Adipocyte (in vitro differentiated cells): ENCODE measurements around the gene EHD3.

Experiments
- DNase-seq: peaks from one replicate; pipeline ENCODE4 v3.0.0-alpha.2; 2015; ENCODE audit warnings: low read depth
- H3K27me3 ChIP-seq: replicated peaks from 2 replicates; pipeline ENCODE4 v1.7.0; 2013; ENCODE audit warnings: mild to moderate bottlenecking, low read length, moderate library complexity; ENCODE audit not compliant: control insufficient read depth, insufficient read depth
- H3K36me3 ChIP-seq: 2 replicates; pipeline ENCODE4 v1.7.0; 2013; ENCODE audit warnings: low read length, mild to moderate bottlenecking, moderate library complexity; ENCODE audit not compliant: control insufficient read depth, insufficient read depth, severe bottlenecking
- H3K4me1 ChIP-seq: 2 replicates; pipeline ENCODE4 v1.7.0; 2013; ENCODE audit warnings: mild to moderate bottlenecking, low read length, moderate library complexity; ENCODE audit not compliant: control insufficient read depth, insufficient read depth
- H3K4me3 ChIP-seq: 2 replicates; pipeline ENCODE4 v1.7.0; 2013; ENCODE audit warnings: mild to moderate bottlenecking, low read length, moderate library complexity
- H3K9ac ChIP-seq: 2 replicates; pipeline ENCODE4 v1.7.0; 2013; ENCODE audit warnings: mild to moderate bottlenecking, low read length, moderate library complexity
- H3K9me3 ChIP-seq: 2 replicates; pipeline ENCODE4 v1.7.0; 2013; ENCODE audit warnings: mild to moderate bottlenecking, low read length, moderate library complexity; ENCODE audit not compliant: control insufficient read depth

Gene EHD3

DNA sequence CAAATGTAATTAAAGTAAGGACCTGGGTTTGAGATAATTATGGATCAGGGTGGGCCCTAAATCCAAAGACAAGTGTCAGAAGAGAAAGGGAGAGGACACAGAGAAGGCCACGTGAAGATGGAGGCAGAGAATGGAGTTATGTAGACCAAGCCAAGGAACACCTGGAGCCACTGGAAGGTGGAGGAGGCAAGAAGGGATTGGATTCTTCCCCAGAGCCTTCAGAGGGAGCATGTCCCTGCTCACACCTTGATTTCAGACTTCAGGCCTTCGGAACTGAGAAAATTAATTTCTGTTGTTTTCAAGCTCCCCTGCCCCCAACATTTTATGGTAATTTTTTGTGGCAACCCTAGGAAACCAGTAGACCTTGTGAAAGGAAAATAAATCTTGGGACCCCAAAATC lies 36.3 kb upstream of the EHD3 start:
- peaks cover 20% of the 10 kb centered on the region for H3K27me3 ChIP-seq
- H3K4me3 ChIP-seq = no peak overlapping the region
- no peaks in the 10 kb centered on the region for H3K4me1 ChIP-seq
- DNase-seq = no peak
- no peaks in the 10 kb centered on the region for H3K36me3 ChIP-seq
- H3K9ac ChIP-seq = no peak overlapping the region
- no peaks in the 10 kb centered on the region for H3K9me3 ChIP-seq

DNA sequence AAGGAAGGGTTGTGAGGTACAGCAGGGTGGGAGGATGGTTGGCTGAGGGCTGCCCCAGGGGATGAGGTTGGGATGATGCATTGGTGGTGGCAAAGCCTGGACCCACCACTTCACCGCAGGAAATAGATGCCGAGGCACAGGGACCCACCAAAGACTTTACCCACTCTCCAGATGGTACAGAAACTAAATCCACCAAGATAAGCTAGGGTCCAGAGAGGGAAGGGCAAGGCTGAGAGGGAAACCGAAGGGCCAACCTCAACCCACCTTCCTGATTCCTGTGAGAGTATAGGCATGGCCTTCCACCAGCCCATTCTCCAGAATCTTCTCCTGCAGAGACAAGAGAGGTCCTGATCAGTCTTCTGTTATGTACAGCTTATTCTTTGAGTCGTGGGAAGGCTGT lies 34.7 kb upstream of the EHD3 start:
- no peak for DNase-seq
- Histone ChIP-seq H3K9ac (no peak overlapping the region), H3K9me3 (no peaks in the 10 kb centered on the region)

DNA sequence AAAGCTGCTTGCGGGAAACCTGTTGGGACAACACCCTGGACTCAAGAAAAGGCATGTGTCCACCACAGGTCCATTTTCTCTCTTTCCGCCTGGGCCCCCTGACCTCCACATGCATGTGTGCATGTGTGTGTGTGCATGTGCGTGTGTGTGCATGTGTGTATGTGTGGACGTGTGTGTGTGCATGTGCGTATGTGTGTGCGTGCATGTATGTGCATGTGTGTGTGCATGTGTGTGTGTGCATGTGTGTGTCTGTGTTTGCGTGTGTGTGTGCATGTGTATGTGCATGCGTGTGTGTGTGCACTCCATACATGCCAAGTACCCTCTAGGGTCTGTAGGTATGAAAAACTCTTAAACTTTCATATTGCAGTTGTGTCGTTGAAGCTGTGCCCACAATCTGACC lies 33.0 kb upstream of the EHD3 start:
- Histone ChIP-seq H3K9ac (no peak overlapping the region), H3K9me3 (no peaks in the 10 kb centered on the region), H3K4me3 (no peak overlapping the region), H3K4me1 (no peaks in the 10 kb centered on the region), H3K27me3 (peaks cover 37% of the 10 kb centered on the region), H3K36me3 (no peaks in the 10 kb centered on the region)
- no peak for DNase-seq

More for the DNA sequence above, 34.7 kb upstream of the EHD3 start:
- H3K36me3 ChIP-seq = no peaks in the 10 kb centered on the region
- H3K4me1 ChIP-seq = no peaks in the 10 kb centered on the region
- peaks cover 29% of the 10 kb centered on the region for H3K27me3 ChIP-seq
- no peak overlapping the region for H3K4me3 ChIP-seq

DNA sequence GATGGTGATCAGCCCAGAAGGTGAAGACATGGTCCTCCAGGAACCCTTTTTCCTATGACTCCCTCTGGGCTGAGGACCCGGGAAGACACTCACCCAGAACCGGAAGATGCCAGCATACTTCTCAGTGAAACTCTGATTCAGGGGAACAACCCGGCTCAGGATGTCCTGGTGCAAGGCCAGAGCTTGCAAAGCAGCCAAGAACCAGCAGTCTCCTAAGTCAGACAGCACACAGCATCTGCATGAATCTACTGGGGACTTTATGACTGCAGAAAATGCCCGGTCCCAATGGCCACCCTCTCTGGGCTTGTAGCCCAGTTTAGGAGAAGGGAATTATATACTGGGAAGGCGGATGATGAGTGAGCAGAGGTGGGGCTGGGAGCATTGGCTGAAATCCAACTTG lies 31.9 kb upstream of the EHD3 start:
- H3K27me3 ChIP-seq = peaks cover 37% of the 10 kb centered on the region
- H3K36me3 ChIP-seq = no peaks in the 10 kb centered on the region
- no peaks in the 10 kb centered on the region for H3K4me1 ChIP-seq
- H3K4me3 ChIP-seq = no peak overlapping the region
- no peak overlapping the region for H3K9ac ChIP-seq
- H3K9me3 ChIP-seq = no peaks in the 10 kb centered on the region
- DNase-seq = no peak

DNA sequence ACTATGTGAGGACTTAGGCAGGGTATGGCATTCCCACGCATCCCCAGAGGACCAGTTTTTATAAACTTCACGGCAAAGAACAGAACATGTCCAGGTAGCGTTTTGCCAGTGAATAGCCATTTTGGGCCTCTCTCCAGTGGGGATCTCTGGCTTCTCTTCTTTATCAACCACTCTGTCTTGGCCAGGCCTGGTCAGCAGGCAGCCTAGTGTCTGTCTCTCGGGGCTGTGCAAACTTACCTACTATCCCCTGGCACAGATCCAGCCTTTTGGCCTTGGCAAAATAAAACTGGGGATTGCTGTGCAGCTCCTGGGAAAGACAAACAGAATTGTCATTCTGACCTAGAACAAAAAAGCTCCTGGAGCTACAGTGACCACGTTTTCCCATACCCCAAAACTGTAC lies 31.1 kb upstream of the EHD3 start:
- DNase-seq = no peak
- H3K27me3 ChIP-seq = peaks cover 37% of the 10 kb centered on the region
- no peak overlapping the region for H3K4me3 ChIP-seq
- H3K9ac ChIP-seq = no peak overlapping the region
- H3K4me1 ChIP-seq = no peaks in the 10 kb centered on the region
- no peaks in the 10 kb centered on the region for H3K9me3 ChIP-seq
- H3K36me3 ChIP-seq = no peaks in the 10 kb centered on the region

DNA sequence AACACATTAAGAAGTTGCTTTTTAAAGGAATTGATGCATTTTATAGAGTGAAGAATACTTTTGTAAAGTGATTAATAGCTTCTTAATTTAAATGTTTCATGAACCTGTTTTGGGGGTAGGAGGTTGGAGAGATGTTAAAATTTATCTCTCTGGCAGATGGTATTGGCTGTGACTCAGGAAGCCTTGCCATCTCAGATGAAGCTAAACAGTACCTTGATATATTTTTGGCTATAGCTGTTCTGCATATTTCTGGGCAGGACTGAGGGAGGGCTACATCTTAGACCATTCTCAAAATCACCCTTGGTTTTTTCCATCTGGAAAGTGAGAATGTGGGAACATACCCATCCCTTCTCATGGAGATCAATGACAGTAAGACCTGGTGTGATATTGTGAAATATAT lies 30.0 kb upstream of the EHD3 start:
- no peak for DNase-seq
- H3K36me3 ChIP-seq = no peaks in the 10 kb centered on the region
- H3K4me1 ChIP-seq = no peaks in the 10 kb centered on the region
- no peak overlapping the region for H3K4me3 ChIP-seq
- H3K9me3 ChIP-seq = no peaks in the 10 kb centered on the region
- no peak overlapping the region for H3K9ac ChIP-seq
- peaks cover 34% of the 10 kb centered on the region for H3K27me3 ChIP-seq

DNA sequence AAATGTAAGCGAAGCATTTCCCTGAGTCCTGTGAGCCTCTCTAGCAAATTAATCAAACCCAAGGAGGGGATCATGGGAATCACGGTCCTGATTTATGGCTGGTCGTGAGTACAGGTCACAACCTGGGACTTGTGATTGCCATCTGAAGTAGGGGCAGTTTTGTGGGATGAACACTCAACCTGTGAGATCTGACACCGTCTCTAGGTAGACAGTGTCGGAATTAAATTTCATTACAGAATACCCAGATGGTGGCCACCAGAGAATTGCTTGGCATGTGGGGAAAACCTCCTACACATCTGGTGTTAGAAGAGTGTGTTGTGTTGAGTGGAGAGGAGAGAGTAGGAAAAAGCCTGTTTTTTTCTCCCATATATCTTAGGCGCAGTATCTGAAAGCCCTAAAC lies 29.2 kb upstream of the EHD3 start:
- Histone ChIP-seq H3K9me3 (no peaks in the 10 kb centered on the region), H3K9ac (no peak overlapping the region), H3K4me3 (no peak overlapping the region), H3K27me3 (peaks cover 39% of the 10 kb centered on the region), H3K4me1 (no peaks in the 10 kb centered on the region), H3K36me3 (no peaks in the 10 kb centered on the region)
- DNase-seq = no peak

DNA sequence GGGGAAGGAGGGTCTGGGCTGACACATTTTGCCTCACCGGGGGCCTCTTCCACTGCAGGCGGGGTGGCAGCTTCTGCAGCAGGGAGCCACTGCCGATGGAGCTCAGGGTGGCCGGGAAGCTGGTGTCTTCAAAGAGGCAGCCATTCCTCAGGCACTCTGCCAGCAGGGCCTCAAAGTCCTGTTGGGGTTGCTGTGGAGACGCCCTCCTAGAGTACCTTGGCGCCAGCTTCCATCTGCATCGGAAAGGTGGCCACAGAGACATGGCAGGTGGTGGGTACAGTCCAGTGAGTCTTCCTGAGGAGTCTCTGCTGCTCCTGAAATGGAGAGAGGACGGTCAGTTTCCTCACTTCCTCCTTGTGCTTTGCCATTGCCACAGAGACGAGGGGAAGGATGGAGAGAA lies 28.8 kb upstream of the EHD3 start:
- Histone ChIP-seq H3K4me1 (no peaks in the 10 kb centered on the region), H3K27me3 (peaks cover 39% of the 10 kb centered on the region), H3K36me3 (no peaks in the 10 kb centered on the region), H3K9me3 (no peaks in the 10 kb centered on the region), H3K9ac (no peak overlapping the region), H3K4me3 (no peak overlapping the region)
- no peak for DNase-seq

DNA sequence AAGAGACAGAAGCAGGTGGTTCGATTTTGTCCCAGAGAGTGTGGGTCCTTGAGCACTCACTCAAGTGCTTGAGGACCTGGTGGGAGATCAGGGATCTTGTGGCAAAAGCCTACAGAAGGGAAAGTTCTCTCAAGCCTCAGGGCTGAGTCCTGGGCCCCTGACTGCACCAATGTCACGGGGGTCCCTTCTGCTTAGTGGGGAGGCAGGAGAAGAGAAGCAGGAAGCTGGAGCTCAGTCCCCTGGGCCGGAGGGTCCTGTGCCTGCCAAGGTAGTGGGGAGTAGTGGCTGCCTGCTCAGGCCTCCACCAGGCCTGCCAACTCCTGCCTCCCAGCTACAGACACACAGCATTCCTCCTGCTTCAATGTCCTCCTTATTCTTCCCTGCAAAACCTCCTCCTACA lies 28.3 kb upstream of the EHD3 start:
- H3K36me3 ChIP-seq = no peaks in the 10 kb centered on the region
- DNase-seq = no peak
- H3K4me1 ChIP-seq = no peaks in the 10 kb centered on the region
- H3K9me3 ChIP-seq = no peaks in the 10 kb centered on the region
- no peak overlapping the region for H3K4me3 ChIP-seq
- no peak overlapping the region for H3K9ac ChIP-seq
- H3K27me3 ChIP-seq = peaks cover 39% of the 10 kb centered on the region

DNA sequence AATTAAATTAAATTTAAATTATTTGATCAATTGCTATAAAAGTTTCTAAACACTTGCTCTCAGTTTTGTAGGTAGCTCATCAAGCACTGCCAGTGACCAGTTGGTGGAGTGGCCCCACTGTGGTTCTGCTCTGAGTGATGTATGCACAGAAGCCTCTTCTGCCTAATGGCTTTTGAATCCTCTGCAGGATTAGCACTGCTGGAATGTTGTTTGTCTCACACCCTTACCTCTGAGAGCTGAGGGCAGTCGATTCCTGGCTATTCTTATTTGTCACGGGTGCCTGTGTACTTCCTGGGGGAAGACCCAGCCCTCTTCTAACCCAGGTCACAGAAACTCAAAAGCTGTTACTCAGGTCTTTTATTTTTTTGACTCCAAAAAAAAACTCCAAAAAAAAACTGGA lies 26.2 kb upstream of the EHD3 start:
- Histone ChIP-seq H3K9ac (no peak overlapping the region), H3K4me3 (no peak overlapping the region), H3K4me1 (no peaks in the 10 kb centered on the region), H3K9me3 (no peaks in the 10 kb centered on the region), H3K36me3 (no peaks in the 10 kb centered on the region), H3K27me3 (peaks cover 28% of the 10 kb centered on the region)
- DNase-seq = no peak

DNA sequence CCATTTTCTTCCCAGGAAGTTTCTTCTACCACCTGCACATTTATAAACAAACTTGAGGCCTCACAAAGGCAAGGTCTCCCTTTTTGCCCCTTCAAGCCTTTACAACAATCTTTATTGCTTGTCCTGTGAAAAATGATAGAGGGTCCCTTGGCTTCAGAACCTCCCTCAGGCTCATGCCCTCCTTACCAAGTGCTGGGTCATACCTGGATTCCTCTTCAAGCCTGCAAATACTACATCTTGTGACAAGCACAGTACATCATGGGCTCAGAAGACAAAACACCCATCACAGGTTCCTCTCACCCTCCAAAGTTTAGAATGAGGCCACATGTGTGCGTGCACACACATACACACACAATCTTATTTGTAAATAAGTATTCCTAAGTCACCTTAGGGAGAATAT lies 25.7 kb upstream of the EHD3 start:
- no peak for DNase-seq
- Histone ChIP-seq H3K27me3 (peaks cover 28% of the 10 kb centered on the region), H3K36me3 (no peaks in the 10 kb centered on the region), H3K9ac (no peak overlapping the region), H3K9me3 (no peaks in the 10 kb centered on the region), H3K4me1 (no peaks in the 10 kb centered on the region), H3K4me3 (no peak overlapping the region)

DNA sequence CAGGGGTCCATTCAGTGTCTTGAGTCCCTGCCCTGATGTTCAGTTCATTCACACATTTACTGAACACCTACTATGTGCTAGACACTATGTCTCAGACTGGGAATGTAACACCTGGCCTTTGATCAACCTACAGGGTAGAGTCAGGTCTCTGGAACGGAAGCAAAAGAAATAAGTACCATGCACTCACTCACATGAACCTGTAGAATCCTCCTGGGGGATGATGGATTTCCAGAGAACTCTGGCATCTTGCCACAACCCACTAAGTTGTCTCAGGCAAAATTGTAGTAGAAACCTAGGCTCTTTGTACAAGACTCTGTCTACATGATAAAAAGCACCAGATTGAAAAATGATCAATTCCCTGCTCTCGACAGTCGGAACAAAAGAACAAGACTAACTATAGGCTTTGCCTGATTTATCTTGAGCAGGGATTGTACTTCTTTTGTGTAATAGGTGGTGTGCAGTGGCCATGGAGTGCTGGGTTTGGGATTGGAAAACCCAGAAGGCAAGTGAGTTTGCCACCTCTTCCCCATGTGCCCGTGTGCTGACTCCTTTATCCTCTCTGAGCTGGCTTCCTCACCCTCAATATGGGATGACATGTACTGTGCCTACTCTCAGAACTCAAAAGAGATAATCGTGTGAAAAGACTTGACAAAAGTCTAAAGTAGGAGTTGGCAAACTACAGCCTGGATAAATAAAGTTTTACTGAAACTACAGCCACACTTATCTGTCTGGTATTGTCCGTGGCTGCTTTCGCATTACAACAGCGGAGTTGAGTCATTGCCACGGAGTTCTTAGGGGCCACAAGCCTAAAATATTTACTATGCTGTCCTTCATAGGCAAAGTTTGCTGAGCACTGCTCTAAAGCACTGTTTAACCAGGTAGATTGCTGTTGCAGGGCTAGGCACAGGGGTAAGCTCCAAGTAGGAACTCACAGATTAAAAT lies 21.0 kb upstream of the EHD3 start:
- H3K4me1 ChIP-seq = no peaks in the 10 kb centered on the region
- no peaks in the 10 kb centered on the region for H3K9me3 ChIP-seq
- DNase-seq = no peak
- peaks cover 19% of the 10 kb centered on the region for H3K27me3 ChIP-seq
- no peak overlapping the region for H3K4me3 ChIP-seq
- H3K36me3 ChIP-seq = no peaks in the 10 kb centered on the region
- no peak overlapping the region for H3K9ac ChIP-seq
